ENCODE results near the gene HTT. TPM values are rescaled to one million over a fixed set of nuclear protein-coding genes. Genes with fewer than 3 reads are reported as not detected.

The HTT gene
- total RNA-seq, 1 donor from 2014 or later: 56.2 TPM

DNA sequence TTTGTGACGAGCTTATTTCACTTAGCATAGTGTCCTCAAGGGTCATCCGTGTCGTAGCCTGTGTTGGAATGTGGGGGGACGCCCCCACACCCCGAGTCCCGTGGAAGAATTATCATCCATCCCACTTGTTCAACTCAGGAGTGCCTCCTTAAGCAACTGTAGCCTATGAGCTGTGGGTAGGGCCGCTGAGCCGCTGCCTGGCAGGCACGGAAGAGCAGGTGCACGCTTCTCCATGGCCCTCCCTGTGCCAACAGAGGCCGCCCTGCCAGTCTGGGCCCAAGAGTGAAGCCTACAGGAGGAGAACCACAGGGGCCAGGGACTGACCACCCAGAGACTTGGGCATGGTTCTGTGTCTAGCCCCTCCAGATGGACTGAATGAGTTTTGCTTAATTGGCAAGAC lies 216.0 kb downstream of the HTT start:
- DNase-seq: no peak

DNA sequence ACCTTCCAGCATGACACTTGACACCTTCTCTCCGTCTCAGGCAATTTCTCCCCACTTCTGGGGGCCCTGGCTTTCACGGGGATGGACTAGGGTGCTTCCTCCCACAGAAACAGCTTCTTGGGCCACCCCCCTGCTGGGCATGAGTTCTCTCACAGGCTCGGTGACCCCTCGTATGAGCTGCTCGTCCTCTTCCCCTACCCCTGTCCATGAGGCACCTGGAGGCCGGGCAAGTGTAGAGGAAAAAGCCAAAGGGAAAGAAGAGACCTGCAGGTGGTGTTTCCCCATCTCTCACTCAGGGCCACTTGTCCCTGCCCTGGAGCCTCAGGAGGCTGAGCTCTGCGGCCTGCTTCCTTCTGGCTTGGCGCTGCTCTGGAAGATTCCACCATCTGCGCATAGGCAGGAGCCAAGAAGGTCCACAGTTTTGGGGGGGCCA lies 216.4 kb downstream of the HTT start:
- no peak for DNase-seq

DNA sequence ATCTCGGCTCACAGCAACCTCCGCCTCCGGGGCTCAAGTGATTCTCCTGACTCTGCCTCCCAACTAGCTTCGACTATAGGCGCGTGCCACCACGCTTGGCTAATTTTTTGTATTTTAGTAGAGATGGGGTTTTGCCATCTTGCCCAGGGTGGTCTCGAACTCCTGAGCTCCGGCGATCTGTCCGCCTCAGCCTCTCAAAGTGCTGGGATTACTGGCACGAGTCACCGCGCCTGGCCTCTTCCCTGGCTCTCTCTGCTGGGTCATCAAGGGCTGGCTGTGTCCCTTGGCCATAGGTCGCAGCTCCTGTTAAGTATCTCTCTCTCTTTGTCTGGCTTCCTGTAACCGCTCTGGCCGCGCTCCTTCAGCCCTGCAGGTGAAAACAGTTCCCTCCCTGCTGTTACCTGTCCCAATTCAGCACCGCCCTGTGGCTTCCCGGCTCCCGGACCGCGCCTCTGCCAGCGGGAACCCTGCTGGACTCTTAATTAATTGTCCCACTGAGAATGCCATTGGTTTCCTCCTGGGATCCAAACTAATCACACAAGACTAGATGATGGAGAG lies 217.0 kb downstream of the HTT start:
- DNase-seq: no peak

DNA sequence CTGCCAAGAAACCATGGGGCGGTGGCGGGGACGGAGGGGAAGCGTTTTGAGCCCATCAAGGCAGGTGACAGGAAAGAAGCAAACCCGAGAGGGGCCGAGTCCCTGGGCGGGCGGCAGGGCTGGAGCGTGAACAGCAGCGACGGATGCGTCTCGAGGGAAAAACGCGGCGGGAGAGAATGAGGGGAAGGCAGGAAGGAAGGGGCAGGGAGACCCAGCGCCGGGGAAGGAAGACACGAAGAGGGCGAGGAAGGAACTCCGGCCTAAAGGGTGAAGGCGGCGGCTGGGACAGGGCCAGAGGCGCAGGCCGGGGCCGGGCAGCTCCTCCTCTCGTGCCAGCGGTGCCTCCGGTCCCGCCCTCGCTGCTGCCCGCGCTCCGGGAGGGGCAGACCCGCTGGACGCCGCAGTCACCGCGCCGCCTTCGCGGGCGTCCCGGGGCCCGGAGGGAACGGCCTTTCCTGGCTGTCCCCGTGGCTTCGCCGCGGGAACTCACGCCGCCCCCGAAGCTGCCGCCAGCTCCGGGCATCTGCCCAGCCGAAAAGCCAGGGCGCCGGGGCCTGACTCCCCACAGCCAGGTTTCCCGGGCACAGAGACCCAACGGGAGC lies 217.6 kb downstream of the HTT start:
- DNase-seq: no peak

GRCh38 chr4:3292571-3293400 lies 218.3 kb downstream of the HTT start, which contains the start of gene RGS12:
Gene RGS12 (plus strand): TSS chr4:3293021. CDS start chr4:3316171, 23,150 bp downstream.
- peak; percentile 87 for DNase-seq

Small RNA genes within 50 kb of the gene (small RNA-seq; reads per million reads assigned to genes)
- gene RF02134 (ENCODE audit: low replicate concordance) (not detected), gene RF02135 (ENCODE audit: low replicate concordance) (not detected), gene RNU6-204P (ENCODE audit: low replicate concordance) (not detected)

Other genes starting within 250 kb of the HTT start
- 159 TPM for gene ADD1, start 230.8 kb upstream of the HTT start, total RNA-seq
- 11.2 TPM for gene NOP14, start 111.3 kb upstream of the HTT start, total RNA-seq
- 7.5 TPM for gene GRK4, start 111.1 kb upstream of the HTT start, total RNA-seq
- not detected for gene HTT-AS, start 143 bp upstream of the HTT start, total RNA-seq
- 0.39 TPM for gene MSANTD1, start 174.5 kb downstream of the HTT start, total RNA-seq
- 35.0 TPM for gene RGS12, start 218.3 kb downstream of the HTT start, total RNA-seq

All from skin of body (tissue), 3 donors.